CD8-positive, alpha-beta memory T cell (primary cell): ENCODE data around the gene KCNIP4. TPM values are rescaled to one million over a fixed set of nuclear protein-coding genes. Genes with fewer than 3 reads are reported as not detected.

Source experiments
- CTCF ChIA-PET: fragments of 350-600 bp; sonication (Branson Sonifier 250); formaldehyde crosslinking; loops from one replicate; lab custom pipeline; 2021; ENCODE audit warnings: antibody characterized with exemption; lab: Charles Lee
- POLR2A ChIA-PET: fragments of 350-600 bp; sonication (Branson Sonifier 250); formaldehyde crosslinking; loops from one replicate; lab custom pipeline; 2021; ENCODE audit warnings: antibody characterized with exemption; lab: Charles Lee
- DNase-seq, 5 donors: peaks; one replicate each; pipeline versions ENCODE4 v3.0.0 to v3.0.0-alpha.2; 2020 to 2022; ENCODE audit warnings: mixed read lengths in 1 of 5
- H3K27ac ChIP-seq: one replicate; pipeline ENCODE4 v1.7.0; 2013; ENCODE audit warnings: low read depth, mild to moderate bottlenecking, low read length, moderate library complexity
- H3K27me3 ChIP-seq: 2 replicates; pipeline ENCODE4 v1.7.0; 2013; ENCODE audit warnings: low read length, mild to moderate bottlenecking; ENCODE audit not compliant: insufficient read depth, poor library complexity, severe bottlenecking
- H3K36me3 ChIP-seq: 2 replicates; pipeline ENCODE4 v1.7.0; 2013; ENCODE audit warnings: mild to moderate bottlenecking, low read length, moderate library complexity; ENCODE audit not compliant: insufficient read depth
- H3K4me1 ChIP-seq: 2 replicates; pipeline ENCODE4 v1.7.0; 2013; ENCODE audit warnings: mild to moderate bottlenecking, low read length, moderate library complexity; ENCODE audit not compliant: insufficient read depth
- H3K4me3 ChIP-seq: 2 replicates; pipeline ENCODE4 v1.7.0; 2013; ENCODE audit warnings: mild to moderate bottlenecking, low read length
- H3K9me3 ChIP-seq: 2 replicates; pipeline ENCODE4 v1.7.0; 2013; ENCODE audit warnings: mild to moderate bottlenecking, low read length
- H3K27ac Mint-ChIP-seq, 8 donors: one replicate each; pipeline ENCODE4 v1.8.0; 2020 to 2021; ENCODE audit warnings: mixed read lengths in 8 of 8, mild to moderate bottlenecking in 6 of 8, inconsistent platforms in 3 of 8, moderate library complexity in 3 of 8
- H3K27me3 Mint-ChIP-seq, 2 donors: one replicate each; pipeline ENCODE4 v1.8.0; 2020 to 2021; ENCODE audit warnings: mixed read lengths in 2 of 2, mild to moderate bottlenecking in 1 of 2, moderate library complexity in 1 of 2
- H3K36me3 Mint-ChIP-seq, 3 donors: one replicate each; pipeline ENCODE4 v1.8.0; 2020 to 2021; ENCODE audit warnings: mixed read lengths in 3 of 3, inconsistent platforms in 1 of 3, mild to moderate bottlenecking in 1 of 3
- H3K4me1 Mint-ChIP-seq, 3 donors: one replicate each; pipeline ENCODE4 v1.8.0; 2020 to 2021; ENCODE audit warnings: mixed read lengths in 3 of 3, inconsistent platforms in 1 of 3, mild to moderate bottlenecking in 1 of 3
- H3K4me3 Mint-ChIP-seq, 7 donors: one replicate each; pipeline ENCODE4 v1.8.0; 2020 to 2021; ENCODE audit warnings: mixed read lengths in 7 of 7, mild to moderate bottlenecking in 6 of 7, moderate library complexity in 4 of 7, inconsistent platforms in 2 of 7
- H3K9me3 Mint-ChIP-seq, 5 donors: one replicate each; pipeline ENCODE4 v1.8.0; 2020 to 2022; ENCODE audit warnings: mixed read lengths in 5 of 5, mild to moderate bottlenecking in 3 of 5, moderate library complexity in 2 of 5, inconsistent platforms in 1 of 5
- polyA plus RNA-seq: library from polyadenylated mRNA; unstranded; fragments of 300-500 nt; fragmentation: Illumina TruSeq; gene quantifications from one replicate; pipeline ENCODE4 v1.2.3, GENCODE V29; 2021
- total RNA-seq, 2 experiments: library from RNA; stranded (reverse); gene quantifications; one replicate each; pipeline ENCODE4 v1.2.3, GENCODE V29; 2021

The KCNIP4 gene
- total and polyA plus RNA-seq, 3 experiments from 2014 or later = 0.12 TPM; not detected in 2

DNA sequence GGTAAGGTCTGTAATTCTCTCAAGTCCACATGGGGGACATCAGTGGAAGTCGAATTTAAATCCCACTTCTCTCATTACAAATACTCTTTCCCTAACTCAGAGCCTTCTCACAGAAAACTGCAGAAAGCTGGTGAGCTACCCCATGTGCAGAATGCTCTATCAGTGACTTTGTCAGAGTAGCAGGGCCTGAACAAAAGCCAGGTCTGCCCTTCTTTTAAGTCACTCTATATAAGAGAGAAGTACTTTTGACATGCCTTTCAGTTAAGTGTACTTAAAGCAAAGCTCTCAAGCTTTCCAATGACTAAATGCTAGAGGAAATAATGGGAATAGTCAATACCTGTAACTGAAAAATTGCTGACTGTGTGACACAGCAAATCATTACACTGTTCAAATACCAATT is 323.1 kb downstream of the KCNIP4 start:
- Mint-ChIP-seq H3K27ac (no peak overlapping the region), H3K9me3 (peaks cover 3 to 18% (median 5%) of the 10 kb centered on the region in 5 donors), H3K4me3 (no peak overlapping the region), H3K27me3 (no peaks in the 10 kb centered on the region), H3K4me1 (no peaks in the 10 kb centered on the region), H3K36me3 (peaks cover 0 to 2% (median 0%) of the 10 kb centered on the region in 3 donors)
- ChIA-PET CTCF (no interaction called here), POLR2A (no interaction called here)
- H3K4me3 ChIP-seq = no peak overlapping the region
- H3K4me1 ChIP-seq = no peaks in the 10 kb centered on the region
- H3K9me3 ChIP-seq = no peaks in the 10 kb centered on the region
- no peaks in the 10 kb centered on the region for H3K36me3 ChIP-seq
- no peaks in the 10 kb centered on the region for H3K27me3 ChIP-seq
- H3K27ac ChIP-seq = no peak overlapping the region
- DNase-seq = no peak

DNA sequence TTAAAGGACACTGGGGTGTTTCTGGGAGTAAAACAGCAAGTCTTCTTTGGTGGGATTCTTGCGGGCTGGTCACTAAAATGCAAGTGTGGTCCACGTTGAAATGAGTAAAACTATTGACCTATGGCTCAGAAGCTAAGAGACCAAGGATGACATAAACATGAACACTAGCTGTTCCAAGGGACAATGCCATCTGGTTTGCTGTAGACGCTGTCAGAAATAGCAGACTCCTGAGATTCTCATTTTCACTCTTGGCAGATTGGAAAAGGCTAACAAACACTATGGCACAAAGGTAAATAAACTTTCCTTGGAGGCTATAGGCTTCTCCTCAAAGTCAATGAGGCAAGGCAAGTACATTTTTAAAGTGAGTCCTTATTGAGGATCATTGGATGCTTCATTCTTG is 343.6 kb downstream of the KCNIP4 start:
- no peak overlapping the region for H3K4me3 Mint-ChIP-seq
- DNase-seq = no peak
- Histone ChIP-seq H3K36me3 (no peaks in the 10 kb centered on the region), H3K27ac (no peak overlapping the region), H3K9me3 (no peaks in the 10 kb centered on the region), H3K4me3 (no peak overlapping the region), H3K4me1 (no peaks in the 10 kb centered on the region), H3K27me3 (no peaks in the 10 kb centered on the region)
- ChIA-PET POLR2A (no interaction called here), CTCF (no interaction called here)
- H3K36me3 Mint-ChIP-seq = no peaks in the 10 kb centered on the region
- H3K27ac Mint-ChIP-seq = no peak overlapping the region
- H3K27me3 Mint-ChIP-seq = no peaks in the 10 kb centered on the region
- H3K9me3 Mint-ChIP-seq = peaks cover 0 to 17% (median 14%) of the 10 kb centered on the region in 5 donors
- no peaks in the 10 kb centered on the region for H3K4me1 Mint-ChIP-seq

GRCh38 chr4:21596521-21596920 is 352.1 kb downstream of the KCNIP4 start:
- CTCF ChIA-PET = no interaction called here
- POLR2A ChIA-PET = no interaction called here

DNA sequence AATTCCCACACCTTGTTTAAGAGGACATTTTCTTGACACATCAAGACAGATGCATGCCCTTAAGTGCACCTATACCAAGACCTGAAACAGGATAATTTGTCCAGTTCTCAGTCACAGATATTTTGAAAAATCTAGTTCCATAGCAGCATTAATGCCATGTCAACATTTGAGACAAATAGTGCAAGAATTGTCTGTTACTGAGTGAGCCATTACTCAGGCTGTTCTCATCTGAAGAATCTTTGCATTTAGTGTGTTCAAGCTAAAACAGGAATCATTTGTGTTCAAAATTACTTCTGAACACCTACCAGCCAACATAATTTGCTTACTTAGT is 354.9 kb downstream of the KCNIP4 start:
- ChIA-PET POLR2A (no interaction called here), CTCF (no interaction called here)
- no peak overlapping the region for H3K4me3 Mint-ChIP-seq
- no peak overlapping the region for H3K4me3 ChIP-seq
- no peaks in the 10 kb centered on the region for H3K36me3 ChIP-seq
- no peak for DNase-seq
- H3K9me3 Mint-ChIP-seq = peaks cover 4 to 26% (median 13%) of the 10 kb centered on the region in 5 donors
- H3K27ac Mint-ChIP-seq = no peak overlapping the region
- no peaks in the 10 kb centered on the region for H3K27me3 Mint-ChIP-seq
- no peaks in the 10 kb centered on the region for H3K9me3 ChIP-seq
- no peaks in the 10 kb centered on the region for H3K4me1 Mint-ChIP-seq
- no peaks in the 10 kb centered on the region for H3K4me1 ChIP-seq
- no peak overlapping the region for H3K27ac ChIP-seq
- no peaks in the 10 kb centered on the region for H3K27me3 ChIP-seq
- no peaks in the 10 kb centered on the region for H3K36me3 Mint-ChIP-seq

More at GRCh38 chr4:21596521-21596920, 352.1 kb downstream of the KCNIP4 start:
- Histone ChIP-seq H3K4me1 (no peaks in the 10 kb centered on the region), H3K27ac (no peak overlapping the region), H3K27me3 (no peaks in the 10 kb centered on the region), H3K36me3 (no peaks in the 10 kb centered on the region), H3K9me3 (no peaks in the 10 kb centered on the region), H3K4me3 (no peak overlapping the region)
- H3K4me1 Mint-ChIP-seq = no peaks in the 10 kb centered on the region
- H3K36me3 Mint-ChIP-seq = no peaks in the 10 kb centered on the region
- H3K4me3 Mint-ChIP-seq = no peak overlapping the region
- H3K27ac Mint-ChIP-seq = no peak overlapping the region
- no peaks in the 10 kb centered on the region for H3K27me3 Mint-ChIP-seq
- DNase-seq = no peak
- H3K9me3 Mint-ChIP-seq = peaks cover 4 to 27% (median 11%) of the 10 kb centered on the region in 5 donors

- ChIA-PET POLR2A (no interaction called here), CTCF (no interaction called here)
- Mint-ChIP-seq H3K36me3 (no peaks in the 10 kb centered on the region), H3K4me1 (no peaks in the 10 kb centered on the region), H3K27me3 (no peaks in the 10 kb centered on the region), H3K27ac (no peak overlapping the region), H3K9me3 (peaks cover 4 to 22% (median 13%) of the 10 kb centered on the region in 5 donors), H3K4me3 (no peak overlapping the region)
- DNase-seq = no peak
- Histone ChIP-seq H3K9me3 (no peaks in the 10 kb centered on the region), H3K27ac (no peak overlapping the region), H3K27me3 (no peaks in the 10 kb centered on the region), H3K4me3 (no peak overlapping the region), H3K36me3 (no peaks in the 10 kb centered on the region), H3K4me1 (no peaks in the 10 kb centered on the region)
Observed at GRCh38 chr4:21592970-21593670, 355.5 kb downstream of the KCNIP4 start.

DNA sequence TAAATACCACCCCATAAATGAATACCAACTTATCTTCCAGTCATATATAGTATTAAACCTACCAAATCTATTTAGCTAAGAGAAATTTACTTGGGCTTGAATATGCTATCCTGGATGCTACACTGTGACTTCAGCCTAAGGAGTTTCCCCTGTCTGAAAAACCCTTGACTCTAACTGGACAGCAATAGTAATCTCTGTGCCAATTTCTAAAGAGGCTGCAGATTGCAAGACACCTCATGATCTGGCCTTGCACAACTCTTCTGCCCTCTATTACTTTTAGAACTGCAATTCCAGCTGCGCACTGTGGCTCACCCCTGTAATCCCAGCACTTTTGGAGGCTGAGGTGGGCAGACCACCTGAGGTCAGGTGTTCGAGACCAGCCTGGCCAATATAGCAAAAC is 371.5 kb downstream of the KCNIP4 start:
- Histone ChIP-seq H3K4me1 (no peaks in the 10 kb centered on the region), H3K27me3 (no peaks in the 10 kb centered on the region), H3K27ac (no peak overlapping the region), H3K9me3 (no peaks in the 10 kb centered on the region), H3K36me3 (no peaks in the 10 kb centered on the region), H3K4me3 (no peak overlapping the region)
- Mint-ChIP-seq H3K27me3 (no peaks in the 10 kb centered on the region), H3K27ac (no peak overlapping the region), H3K4me3 (no peak overlapping the region), H3K4me1 (no peaks in the 10 kb centered on the region), H3K36me3 (no peaks in the 10 kb centered on the region), H3K9me3 (peaks cover 0 to 11% (median 5%) of the 10 kb centered on the region in 5 donors)
- POLR2A ChIA-PET = no interaction called here
- DNase-seq = no peak
- CTCF ChIA-PET = no interaction called here

GRCh38 chr4:21571100-21571499 is 377.5 kb downstream of the KCNIP4 start:
- peaks cover 5 to 23% (median 8%) of the 10 kb centered on the region in 5 donors for H3K9me3 Mint-ChIP-seq
- H3K4me1 ChIP-seq = no peaks in the 10 kb centered on the region
- H3K9me3 ChIP-seq = no peaks in the 10 kb centered on the region
- no peaks in the 10 kb centered on the region for H3K27me3 ChIP-seq
- H3K4me3 Mint-ChIP-seq = no peak overlapping the region
- ChIA-PET CTCF (no interaction called here), POLR2A (no interaction called here)
- H3K36me3 Mint-ChIP-seq = no peaks in the 10 kb centered on the region
- H3K4me3 ChIP-seq = no peak overlapping the region
- no peaks in the 10 kb centered on the region for H3K4me1 Mint-ChIP-seq
- no peaks in the 10 kb centered on the region for H3K36me3 ChIP-seq
- H3K27ac ChIP-seq = no peak overlapping the region
- DNase-seq = no peak
- no peak overlapping the region for H3K27ac Mint-ChIP-seq
- H3K27me3 Mint-ChIP-seq = no peaks in the 10 kb centered on the region

GRCh38 chr4:21569638-21570037 is 378.9 kb downstream of the KCNIP4 start:
- Mint-ChIP-seq H3K9me3 (peaks cover 3 to 23% (median 8%) of the 10 kb centered on the region in 5 donors), H3K27me3 (no peaks in the 10 kb centered on the region), H3K4me3 (no peak overlapping the region), H3K27ac (no peak overlapping the region), H3K36me3 (no peaks in the 10 kb centered on the region), H3K4me1 (no peaks in the 10 kb centered on the region)
- Histone ChIP-seq H3K9me3 (no peaks in the 10 kb centered on the region), H3K4me1 (no peaks in the 10 kb centered on the region), H3K27me3 (no peaks in the 10 kb centered on the region), H3K36me3 (no peaks in the 10 kb centered on the region), H3K4me3 (no peak overlapping the region), H3K27ac (no peak overlapping the region)
- no peak for DNase-seq
- ChIA-PET CTCF (no interaction called here), POLR2A (no interaction called here)
